RWPE2 (cell line): ENCODE data around the gene MRPS9.
A peak's percentile ranks its signal among the peaks of the same experiment; 100 is the strongest.

Source experiments
- ATAC-seq: fragments of 200-7000 bp; cut with Tn5 transposase; 3 replicates; pipeline ENCODE4 v1.9.1; 2021; ENCODE audit warnings: low read depth
- DNase-seq: peaks from one replicate; pipeline ENCODE4 v3.0.0-alpha.2; 2020; ENCODE audit warnings: low spot score
- H3K27ac ChIP-seq: fragments of 450-650 bp; 2 replicates; pipeline ENCODE4 v1.5.1; 2017; ENCODE audit warnings: mild to moderate bottlenecking; ENCODE audit not compliant: poor library complexity, severe bottlenecking
- H3K27me3 ChIP-seq: fragments of 250-450 bp; sonication (Bioruptor Pico); 2 replicates; pipeline ENCODE4 v1.5.1; 2021; ENCODE audit warnings: mild to moderate bottlenecking, moderate library complexity; ENCODE audit not compliant: insufficient read depth, poor library complexity, severe bottlenecking
- H3K36me3 ChIP-seq: fragments of 250-450 bp; sonication (Bioruptor Pico); 2 replicates; pipeline ENCODE4 v1.5.1; 2020; ENCODE audit warnings: low read depth, mild to moderate bottlenecking, moderate library complexity
- H3K4me1 ChIP-seq: fragments of 250-450 bp; sonication (Bioruptor Pico); 2 replicates; pipeline ENCODE4 v1.5.1; 2021; ENCODE audit warnings: mild to moderate bottlenecking, moderate library complexity; ENCODE audit not compliant: insufficient read depth, poor library complexity, severe bottlenecking
- H3K4me3 ChIP-seq: fragments of 250-450 bp; sonication (Bioruptor Pico); 2 replicates; pipeline ENCODE4 v1.5.1; 2021; ENCODE audit warnings: mild to moderate bottlenecking, moderate library complexity; ENCODE audit not compliant: severe bottlenecking
- H3K9me3 ChIP-seq: fragments of 250-450 bp; sonication (Bioruptor Pico); 2 replicates; pipeline ENCODE4 v1.5.1; 2021; ENCODE audit warnings: mild to moderate bottlenecking, moderate library complexity; ENCODE audit not compliant: severe bottlenecking
- CTCF ChIP-seq: fragments of 450-650 bp; IDR thresholded peaks from one replicate; pipeline ENCODE4 v1.5.1; 2017; ENCODE audit warnings: mild to moderate bottlenecking, moderate library complexity; ENCODE audit not compliant: poor library complexity, severe bottlenecking

The MRPS9 gene

GRCh38 chr2:105034170-105034569 is 3.7 kb upstream of the MRPS9 start:
- peaks cover 9% of the 10 kb centered on the region for H3K4me1 ChIP-seq
- H3K27ac ChIP-seq = no peak overlapping the region
- H3K36me3 ChIP-seq = no peaks in the 10 kb centered on the region
- DNase-seq = no peak
- no peak for ATAC-seq
- no peak overlapping the region for H3K4me3 ChIP-seq
- H3K27me3 ChIP-seq = no peaks in the 10 kb centered on the region
- TF ChIP-seq CTCF = no peak
- no peaks in the 10 kb centered on the region for H3K9me3 ChIP-seq

- TF ChIP-seq CTCF = no peak
- peak overlapping the region; percentile 67 for H3K4me3 ChIP-seq
- H3K9me3 ChIP-seq = no peaks in the 10 kb centered on the region
- 0 out of 2 replicates have a peak, but pooled peaks cover 3% of the 10 kb centered on the region for H3K36me3 ChIP-seq
- peak overlapping the region; percentile 42 for H3K27ac ChIP-seq
- DNase-seq (no peak), ATAC-seq (no peak; the same call in 2 of the 3 replicates)
- H3K27me3 ChIP-seq = no peaks in the 10 kb centered on the region
- H3K4me1 ChIP-seq = peaks cover 9% of the 10 kb centered on the region
Observed at GRCh38 chr2:105038383-105039061, 653 bp downstream of the MRPS9 start.

- ATAC-seq (no peak), DNase-seq (no peak)
- H3K36me3 ChIP-seq = peaks cover 3% of the 10 kb centered on the region; the same call in 1 of the 2 replicates
- TF ChIP-seq CTCF = no peak
- H3K4me1 ChIP-seq = peaks cover 9% of the 10 kb centered on the region
- no peaks in the 10 kb centered on the region for H3K9me3 ChIP-seq
- no peaks in the 10 kb centered on the region for H3K27me3 ChIP-seq
- H3K27ac ChIP-seq = no peak overlapping the region
- no peak overlapping the region for H3K4me3 ChIP-seq
Observed at GRCh38 chr2:105039559-105039958, 1.7 kb downstream of the MRPS9 start.

GRCh38 chr2:105042189-105042588 is 4.3 kb downstream of the MRPS9 start:
- no peak for DNase-seq
- Histone ChIP-seq H3K27ac (no peak overlapping the region), H3K27me3 (no peaks in the 10 kb centered on the region), H3K36me3 (peaks cover 3% of the 10 kb centered on the region; the same call in 1 of the 2 replicates), H3K4me3 (no peak overlapping the region), H3K9me3 (no peaks in the 10 kb centered on the region), H3K4me1 (peaks cover 4% of the 10 kb centered on the region)
- no peak for TF ChIP-seq CTCF
- no peak for ATAC-seq

- no peak for ATAC-seq
- no peak for DNase-seq
- no peaks in the 10 kb centered on the region for H3K4me1 ChIP-seq
Observed at GRCh38 chr2:105052773-105053172, 14.9 kb downstream of the MRPS9 start.

More at GRCh38 chr2:105052773-105053172, 14.9 kb downstream of the MRPS9 start:
- H3K4me3 ChIP-seq = no peak overlapping the region
- no peaks in the 10 kb centered on the region for H3K27me3 ChIP-seq
- peaks cover 27% of the 10 kb centered on the region for H3K36me3 ChIP-seq
- TF ChIP-seq CTCF = no peak
- H3K27ac ChIP-seq = no peak overlapping the region
- peaks cover 2% of the 10 kb centered on the region for H3K9me3 ChIP-seq
